Effector CD4-positive, alpha-beta T cell (primary cell): ENCODE results near the gene SCRN2.

Experiments
- DNase-seq: peaks from one replicate; pipeline ENCODE4 v3.0.0-alpha.2; 2020

Gene SCRN2

DNA sequence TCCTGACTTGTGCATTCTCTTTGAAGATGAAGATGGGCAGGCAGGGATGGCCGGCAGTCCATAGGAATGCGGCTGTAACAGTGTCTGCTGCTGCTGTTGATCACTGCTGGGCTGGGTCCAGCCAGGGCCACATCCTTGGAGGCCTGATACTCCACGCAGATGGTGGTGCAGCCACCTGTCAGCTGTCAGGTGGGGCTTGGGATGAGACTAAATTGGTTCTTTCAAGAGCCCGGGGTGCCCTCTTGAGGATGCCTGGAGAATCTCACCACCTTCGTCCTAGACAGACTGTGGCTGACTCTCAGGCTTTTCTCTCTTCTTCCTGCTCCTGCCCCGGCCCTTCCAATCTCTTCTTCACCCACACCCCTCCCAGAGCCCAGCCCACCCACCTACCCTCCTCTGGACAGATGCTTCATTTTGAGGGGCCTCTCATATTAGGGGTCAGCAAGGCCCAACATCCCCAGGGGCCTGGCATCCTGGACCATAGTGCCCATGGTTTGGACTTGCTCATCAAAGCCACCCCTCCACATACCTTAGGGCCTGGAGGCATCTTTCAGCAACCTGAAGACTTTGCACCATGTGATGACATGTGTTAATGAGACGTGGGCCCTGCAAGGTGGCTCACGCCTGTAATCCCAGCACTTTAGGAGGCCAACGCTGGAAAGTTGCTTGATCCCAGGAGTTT lies 38.6 kb downstream of the SCRN2 start:
- peak; percentile 42 for DNase-seq

DNA sequence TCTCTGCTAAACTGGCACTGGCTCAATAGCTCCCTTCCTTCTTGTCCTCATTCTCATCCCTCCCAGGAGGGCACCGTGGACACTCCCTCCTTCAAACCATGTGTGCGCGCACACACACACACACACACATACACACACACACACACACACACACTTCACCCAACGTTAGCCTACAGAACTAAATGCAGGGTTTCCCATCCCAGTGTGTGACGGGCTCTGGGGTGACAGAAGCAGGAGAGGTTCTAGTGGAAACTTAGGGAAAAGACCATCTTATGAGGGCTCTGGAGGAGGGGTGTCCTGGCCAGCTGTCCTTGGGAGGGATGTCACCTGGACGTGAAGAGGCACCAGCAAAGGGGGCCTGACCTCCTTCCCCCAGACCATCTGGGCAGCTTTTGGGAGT lies 39.2 kb downstream of the SCRN2 start:
- DNase-seq = no peak

- no peak for DNase-seq
Observed at GRCh38 chr17:47801176-47801765, 39.8 kb downstream of the SCRN2 start.

DNA sequence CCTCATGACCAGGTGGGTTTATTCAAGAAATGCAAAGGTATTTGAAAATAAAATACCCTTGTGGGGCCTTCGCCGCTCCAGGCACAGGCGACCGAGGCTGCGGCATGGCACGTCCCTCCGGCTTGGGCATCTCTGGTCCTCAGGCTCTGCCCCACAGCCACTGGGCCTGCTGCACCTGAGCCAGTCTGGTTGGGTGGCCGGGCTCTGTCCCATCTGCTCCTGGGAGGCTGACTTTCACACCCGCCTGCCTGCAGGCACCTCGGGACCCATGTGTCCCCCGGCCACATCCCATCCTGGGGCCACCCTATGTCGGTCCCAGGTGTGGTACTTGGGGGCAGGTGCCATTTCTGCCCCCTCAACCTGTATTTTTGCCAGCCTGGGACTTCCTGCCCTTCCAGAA lies 40.4 kb downstream of the SCRN2 start:
- no peak for DNase-seq

DNA sequence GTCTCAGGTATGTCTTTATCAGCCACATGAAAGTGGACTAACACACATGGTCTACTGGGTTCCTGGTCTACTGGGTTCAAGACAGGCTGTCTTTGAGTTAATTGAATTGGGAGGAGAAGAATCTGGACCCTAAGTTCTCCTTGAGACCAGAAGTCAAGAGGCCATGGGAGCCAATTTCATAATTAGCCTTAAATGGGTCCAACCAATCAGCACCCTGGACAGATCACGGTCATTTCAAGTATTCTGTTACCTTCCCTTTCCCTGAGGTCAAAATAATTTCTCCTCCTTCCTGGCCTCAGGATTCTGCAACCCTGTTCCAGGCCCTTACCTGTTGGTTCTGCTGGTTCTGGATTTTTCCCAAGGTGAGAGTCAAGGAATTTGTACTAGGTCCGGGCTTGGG lies 43.3 kb downstream of the SCRN2 start:
- DNase-seq = no peak

DNA sequence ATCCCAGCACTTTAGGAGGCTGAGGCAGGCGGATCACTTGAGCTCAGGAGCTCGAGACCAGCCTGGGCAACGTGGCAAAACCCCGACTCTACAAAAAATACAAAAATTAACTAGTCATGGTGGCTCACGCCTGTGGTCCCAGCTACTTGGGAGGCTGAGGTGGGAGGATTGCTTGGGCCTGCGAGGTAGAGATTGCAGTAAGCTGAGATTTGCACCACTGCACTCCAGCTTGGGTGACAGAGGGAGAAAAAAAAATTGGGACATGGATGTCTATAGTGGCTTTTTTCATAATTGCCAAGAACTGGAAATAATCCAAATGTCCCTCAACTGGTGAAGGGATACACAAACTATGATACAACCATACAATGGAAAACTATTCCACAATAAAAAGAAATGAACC lies 48.1 kb downstream of the SCRN2 start:
- no peak for DNase-seq

DNA sequence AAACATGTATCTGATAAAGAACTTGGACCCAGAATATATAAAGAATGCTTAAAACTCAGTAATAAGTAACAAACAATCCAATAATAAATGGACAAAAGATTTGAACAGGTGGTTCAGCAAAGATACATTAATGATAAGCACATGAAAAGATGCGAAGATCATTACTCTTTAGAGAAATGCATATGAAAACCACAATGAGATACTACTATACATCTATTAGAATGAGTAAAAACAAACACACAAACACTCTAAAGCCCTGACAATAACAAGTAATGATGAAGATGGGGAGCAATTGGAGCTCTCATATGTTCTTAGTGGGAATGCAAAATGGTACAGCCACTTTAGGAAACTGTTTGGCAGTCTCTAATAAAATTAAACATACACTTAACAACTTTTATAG lies 48.6 kb downstream of the SCRN2 start:
- no peak for DNase-seq

DNA sequence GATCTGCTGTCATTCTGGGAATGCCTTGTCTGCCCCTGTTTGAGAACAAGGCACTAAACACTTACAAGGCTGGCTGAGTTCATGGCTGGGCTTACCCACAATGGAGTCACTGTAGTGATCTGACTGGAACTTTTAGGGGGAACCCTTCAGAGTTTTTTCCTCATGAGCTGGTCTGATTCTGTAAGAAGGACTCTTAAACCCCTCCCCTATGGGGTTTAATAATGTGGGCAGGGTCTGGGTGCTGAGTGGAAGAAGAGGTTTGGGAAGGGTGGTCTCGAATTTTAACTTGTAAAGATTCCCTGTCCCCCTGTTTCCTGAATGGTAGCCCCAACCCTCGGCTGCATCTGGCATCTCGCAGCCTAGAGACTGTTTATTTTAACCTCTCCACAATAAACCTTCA lies 50.0 kb downstream of the SCRN2 start:
- DNase-seq = no peak

DNA sequence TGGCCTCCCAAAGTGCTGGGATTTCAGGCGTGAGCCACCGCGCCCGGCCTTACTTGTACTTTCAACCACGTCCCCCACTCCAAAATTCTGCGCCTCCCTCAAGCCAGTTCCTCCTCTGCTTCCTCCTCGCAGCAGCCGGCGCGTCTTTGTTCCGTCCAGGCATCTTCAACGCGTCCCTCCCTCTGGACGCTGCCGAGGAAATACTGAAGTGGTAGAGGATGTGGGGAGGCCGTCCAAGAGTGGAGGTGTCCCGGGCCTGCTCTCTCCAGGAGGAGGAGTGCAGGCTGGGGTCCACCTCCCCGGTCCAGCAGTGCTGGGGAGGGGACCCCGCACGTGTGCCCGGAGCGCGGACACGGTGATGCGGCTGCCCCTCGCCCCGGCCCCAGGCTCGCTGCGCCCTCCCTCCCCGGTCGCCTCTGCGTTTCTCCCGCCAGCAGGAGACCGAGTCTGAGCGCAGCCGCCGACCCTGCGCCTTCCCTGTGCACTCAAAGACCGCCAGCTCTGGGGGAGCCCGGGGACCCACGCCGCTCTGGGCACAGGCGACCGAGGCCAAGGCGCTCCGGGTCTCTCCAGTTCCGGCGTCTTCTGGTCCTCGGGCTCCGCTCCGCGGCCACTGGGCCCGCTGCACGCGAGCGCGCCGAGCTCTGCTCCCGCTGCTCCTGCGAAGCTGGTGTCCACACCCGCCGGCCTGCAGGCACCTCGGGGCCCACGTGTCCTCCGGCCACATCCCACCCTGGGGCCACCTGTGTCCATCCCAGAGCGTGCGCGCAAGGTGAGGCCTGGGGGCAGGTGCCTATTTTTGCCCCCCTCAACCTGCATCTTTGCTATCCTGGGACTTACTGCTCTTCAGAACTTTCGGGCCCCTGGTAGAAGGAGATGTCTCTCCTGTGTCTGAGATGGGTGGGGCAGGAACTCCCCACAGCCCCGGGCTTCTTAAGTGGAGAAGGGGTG lies 51.2 kb downstream of the SCRN2 start:
- no peak for DNase-seq
